ENCODE results near the gene ZC3HAV1. TPM values are rescaled to one million over a fixed set of nuclear protein-coding genes. Genes with fewer than 3 reads are reported as not detected.

The ZC3HAV1 gene
- total and polyA plus RNA-seq, 9 of the 15 experiments (the other 6 are each of a cell fraction or from before 2014, with no cell fraction given): 11.9 to 40.5 (median 23.9) TPM

DNA sequence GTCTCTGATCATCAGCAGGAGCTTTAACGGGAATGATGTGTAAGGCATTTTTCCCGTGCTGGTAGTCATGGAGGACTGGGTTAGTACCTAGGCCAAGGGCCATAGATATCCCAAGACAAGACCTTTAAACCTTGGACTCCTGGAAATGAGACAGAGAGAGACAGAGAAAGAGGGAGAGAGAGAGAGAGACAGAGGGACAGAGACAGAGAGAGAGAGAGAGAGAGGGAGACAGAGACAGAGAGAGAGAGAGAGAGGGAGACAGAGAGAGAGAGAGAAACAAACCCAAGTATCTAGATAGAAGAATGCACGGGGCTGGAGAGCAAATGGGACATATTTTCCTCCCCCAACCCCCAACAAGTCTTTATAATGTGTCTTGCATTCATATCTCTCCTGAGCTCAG is 22.3 kb downstream of the ZC3HAV1 start:
- H3K4me3 ChIP-seq: no peak overlapping the region
- WGBS (ENCODE audit: insufficient coverage, low coverage, missing lambda C conversion rate): 82% methylated on average over 3 of the region's 3 CpGs
- no peak for DNase-seq (ENCODE audit: extremely low read depth in 1 of 4, low spot score in 3 of 4)
- peaks cover 22% of the 10 kb centered on the region; the same call in 2 of the 3 replicates for H3K79me2 ChIP-seq (ENCODE audit: control insufficient read depth, insufficient read depth, low read length)
- no peak overlapping the region for H2AFZ ChIP-seq (ENCODE audit: low read depth, low read length)
- H3K27me3 ChIP-seq (ENCODE audit: control insufficient read depth in 2 of 2, insufficient read depth in 2 of 2, low read length in 2 of 2): no peaks in the 10 kb centered on the region
- ChIA-PET CTCF (ENCODE audit: low intra/inter-chr PET ratio) (no interaction called here), POLR2A (interaction anchor here (0.6 to 0.9 kb wide), 2 partner anchors 8 to 15 kb away, joined by 3 read pairs; no protein-coding TSS in a partner anchor)
- peaks cover 18% of the 10 kb centered on the region for H3K9me3 ChIP-seq (replicated peaks; ENCODE audit: control insufficient read depth, insufficient read depth, low read depth, low read length)
- ATAC-seq: no peak
- H4K20me1 ChIP-seq (replicated peaks; ENCODE audit: control insufficient read depth, insufficient read depth, low read length): peaks cover 9% of the 10 kb centered on the region
- in situ Hi-C loops (cut with MboI): no loop called here
- intact Hi-C loops (cut with micrococcal nuclease): no loop called here
- TF ChIP-seq THRAP3 (IDR thresholded peaks at IDR 0.05; ENCODE audit: borderline replicate concordance) (peak; percentile 61; the same call in 1 of the 2 replicates), MCM3 (IDR thresholded peaks at IDR 0.05) (no peak), SUPT5H (IDR thresholded peaks at IDR 0.05) (peak; percentile 36; the same call in 1 of the 2 replicates), ZNF589 (CRISPR knock-in tag; IDR thresholded peaks at IDR 0.05; ENCODE audit: low read depth) (no peak), EHMT2 (IDR thresholded peaks at IDR 0.05) (peak; percentile 35; the same call in 1 of the 2 replicates), YBX1 (IDR thresholded peaks at IDR 0.05) (0 out of 2 replicates have a peak, but pooled peaks have one; percentile 53), HDAC1 (IDR thresholded peaks at IDR 0.05) (0 out of 4 replicates have a peak, but pooled peaks of 1 of the 2 experiments have one; percentile 15)
- TF ChIP-seq, protein P1, sequence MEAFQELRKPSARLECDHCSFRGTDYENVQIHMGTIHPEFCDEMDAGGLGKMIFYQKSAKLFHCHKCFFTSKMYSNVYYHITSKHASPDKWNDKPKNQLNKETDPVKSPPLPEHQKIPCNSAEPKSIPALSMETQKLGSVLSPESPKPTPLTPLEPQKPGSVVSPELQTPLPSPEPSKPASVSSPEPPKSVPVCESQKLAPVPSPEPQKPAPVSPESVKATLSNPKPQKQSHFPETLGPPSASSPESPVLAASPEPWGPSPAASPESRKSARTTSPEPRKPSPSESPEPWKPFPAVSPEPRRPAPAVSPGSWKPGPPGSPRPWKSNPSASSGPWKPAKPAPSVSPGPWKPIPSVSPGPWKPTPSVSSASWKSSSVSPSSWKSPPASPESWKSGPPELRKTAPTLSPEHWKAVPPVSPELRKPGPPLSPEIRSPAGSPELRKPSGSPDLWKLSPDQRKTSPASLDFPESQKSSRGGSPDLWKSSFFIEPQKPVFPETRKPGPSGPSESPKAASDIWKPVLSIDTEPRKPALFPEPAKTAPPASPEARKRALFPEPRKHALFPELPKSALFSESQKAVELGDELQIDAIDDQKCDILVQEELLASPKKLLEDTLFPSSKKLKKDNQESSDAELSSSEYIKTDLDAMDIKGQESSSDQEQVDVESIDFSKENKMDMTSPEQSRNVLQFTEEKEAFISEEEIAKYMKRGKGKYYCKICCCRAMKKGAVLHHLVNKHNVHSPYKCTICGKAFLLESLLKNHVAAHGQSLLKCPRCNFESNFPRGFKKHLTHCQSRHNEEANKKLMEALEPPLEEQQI (IDR thresholded peaks at IDR 0.05): peak; percentile 39; the same call in 1 of the 2 replicates
- no peak for FAIRE-seq
- no peak overlapping the region for H3K27ac ChIP-seq (ENCODE audit: extremely low read depth, low read depth, low read length)
- no peak overlapping the region for H3K4me2 ChIP-seq (ENCODE audit: insufficient read depth, low read length)
- H3K9ac ChIP-seq (ENCODE audit: insufficient read depth in 1 of 2, low read depth in 2 of 2, low read length in 2 of 2): no peak overlapping the region
- peaks cover 73% of the 10 kb centered on the region for H3K36me3 ChIP-seq (ENCODE audit: control insufficient read depth, insufficient read depth, low read length)
- H3K4me1 ChIP-seq (replicated peaks in 1 of 2; ENCODE audit: control insufficient read depth in 2 of 2, insufficient read depth in 2 of 2, low read length in 2 of 2): peaks cover 17% of the 10 kb centered on the region in 2 experiments
- no TSS peak for BruUV-seq (replicated peaks)
- H3K9me1 ChIP-seq (ENCODE audit: control insufficient read depth, insufficient read depth, low read length): no peaks in the 10 kb centered on the region

All from K562 (cell line).